Measurements from ENCODE around the gene RORB. TPM values are rescaled to one million over a fixed set of nuclear protein-coding genes. Genes with fewer than 3 reads are reported as not detected.

Gene RORB
- polyA plus RNA-seq, 1 donor from 2014 or later: not detected

DNA sequence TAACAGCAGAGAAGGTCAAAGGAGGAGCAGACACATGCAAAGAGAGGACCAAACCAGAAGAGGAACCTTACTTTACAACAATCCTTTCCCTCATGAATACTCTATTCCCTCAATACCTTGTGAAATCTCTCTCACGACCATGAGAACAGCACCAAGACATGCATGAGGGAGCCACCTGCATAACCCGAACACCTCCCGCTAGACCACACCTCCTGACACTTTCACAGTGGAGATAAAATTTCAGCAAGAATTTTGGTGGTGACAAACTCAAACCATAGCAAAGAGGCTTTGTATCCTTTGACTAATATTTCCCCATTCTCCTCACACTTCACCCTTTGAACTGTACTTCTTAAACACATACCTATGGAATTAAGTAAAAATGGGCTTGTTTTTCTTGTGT is 101.7 kb downstream of the RORB start:
- no peak overlapping the region for H3K4me3 Mint-ChIP-seq
- peaks cover 0 to 2% (median 0%) of the 10 kb centered on the region in 3 donors for H3K9me3 Mint-ChIP-seq
- no peaks in the 10 kb centered on the region for H3K36me3 Mint-ChIP-seq

GRCh38 chr9:74609671-74610405 is 112.7 kb downstream of the RORB start:
- H3K27ac Mint-ChIP-seq: peak overlapping the region in 2 of 3 donors; percentile 22 to 32

More for the DNA sequence above, 101.7 kb downstream of the RORB start:
- Mint-ChIP-seq H3K27me3 (peaks cover 3% of the 10 kb centered on the region), H3K4me1 (peaks cover 0 to 3% (median 0%) of the 10 kb centered on the region in 3 donors), H3K27ac (no peak overlapping the region)

GRCh38 chr9:74610523-74611061 is 113.5 kb downstream of the RORB start:
- Mint-ChIP-seq H3K4me3 (peak overlapping the region in 2 of 4 donors; percentile 19 to 32), H3K27me3 (peaks cover 7% of the 10 kb centered on the region), H3K9me3 (no peaks in the 10 kb centered on the region), H3K4me1 (peaks cover 20 to 29% (median 20%) of the 10 kb centered on the region in 3 donors), H3K36me3 (no peaks in the 10 kb centered on the region), H3K27ac (peak overlapping the region in 1 of 3 donors; percentile 32)

More at GRCh38 chr9:74609671-74610405, 112.7 kb downstream of the RORB start:
- H3K4me1 Mint-ChIP-seq: peaks cover 20 to 29% (median 20%) of the 10 kb centered on the region in 3 donors
- no peaks in the 10 kb centered on the region for H3K9me3 Mint-ChIP-seq
- peak overlapping the region in 3 of 4 donors; percentile 8 to 58 (median 32) for H3K4me3 Mint-ChIP-seq
- H3K27me3 Mint-ChIP-seq: peaks cover 8% of the 10 kb centered on the region
- H3K36me3 Mint-ChIP-seq: no peaks in the 10 kb centered on the region

DNA sequence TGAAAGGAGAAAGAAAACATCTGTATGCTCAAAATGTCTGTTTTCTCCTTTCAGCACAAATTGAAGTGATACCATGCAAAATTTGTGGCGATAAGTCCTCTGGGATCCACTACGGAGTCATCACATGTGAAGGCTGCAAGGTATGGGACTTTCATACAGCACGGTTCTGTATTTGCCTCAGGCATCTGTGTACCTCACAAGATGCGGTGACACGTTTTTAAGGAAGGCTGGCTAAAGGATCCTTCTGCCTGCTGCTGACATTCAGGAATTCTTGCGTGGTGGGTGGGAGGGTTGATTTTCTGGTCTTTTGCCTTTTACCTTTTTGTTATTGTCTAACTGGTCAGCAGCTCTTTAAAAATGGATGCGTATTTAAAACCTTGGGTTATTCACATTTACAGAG is 133.1 kb downstream of the RORB start:
- Mint-ChIP-seq H3K4me3 (no peak overlapping the region), H3K27me3 (peaks cover 9% of the 10 kb centered on the region), H3K27ac (no peak overlapping the region), H3K36me3 (no peaks in the 10 kb centered on the region), H3K9me3 (peaks cover 0 to 3% (median 0%) of the 10 kb centered on the region in 3 donors), H3K4me1 (peaks cover 0 to 3% (median 0%) of the 10 kb centered on the region in 3 donors)

DNA sequence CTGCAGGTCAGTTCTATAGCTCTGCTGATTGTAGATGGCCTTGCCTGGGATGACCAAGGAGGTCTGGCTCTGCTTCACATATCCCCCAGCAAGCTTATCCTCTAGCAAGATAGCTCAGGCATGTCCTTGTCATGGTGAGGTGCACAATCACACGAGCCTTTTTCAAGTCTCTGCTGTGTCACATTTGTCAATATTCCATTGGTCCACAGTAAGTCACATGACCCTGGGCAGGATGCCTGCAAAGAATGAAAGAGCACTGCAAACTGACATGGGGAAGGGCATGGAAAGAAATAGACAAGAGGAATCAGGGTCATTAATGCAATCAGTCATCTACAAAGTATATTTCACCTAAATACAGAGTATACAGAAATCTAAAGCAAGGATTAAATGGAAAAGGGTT is 142.0 kb downstream of the RORB start:
- no peaks in the 10 kb centered on the region for H3K9me3 Mint-ChIP-seq
- H3K36me3 Mint-ChIP-seq: peaks cover 2% of the 10 kb centered on the region
- no peak overlapping the region for H3K27ac Mint-ChIP-seq
- peaks cover 4% of the 10 kb centered on the region for H3K27me3 Mint-ChIP-seq
- peaks cover 0 to 3% (median 0%) of the 10 kb centered on the region in 3 donors for H3K4me1 Mint-ChIP-seq
- no peak overlapping the region for H3K4me3 Mint-ChIP-seq

DNA sequence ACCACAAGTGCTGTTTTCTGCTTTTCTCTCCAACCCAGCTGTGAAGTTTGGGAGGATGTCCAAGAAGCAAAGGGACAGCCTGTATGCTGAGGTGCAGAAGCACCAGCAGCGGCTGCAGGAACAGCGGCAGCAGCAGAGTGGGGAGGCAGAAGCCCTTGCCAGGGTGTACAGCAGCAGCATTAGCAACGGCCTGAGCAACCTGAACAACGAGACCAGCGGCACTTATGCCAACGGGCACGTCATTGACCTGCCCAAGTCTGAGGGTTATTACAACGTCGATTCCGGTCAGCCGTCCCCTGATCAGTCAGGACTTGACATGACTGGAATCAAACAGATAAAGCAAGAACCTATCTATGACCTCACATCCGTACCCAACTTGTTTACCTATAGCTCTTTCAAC is 145.2 kb downstream of the RORB start:
- Mint-ChIP-seq H3K36me3 (peaks cover 2% of the 10 kb centered on the region), H3K9me3 (no peaks in the 10 kb centered on the region), H3K27me3 (no peaks in the 10 kb centered on the region), H3K4me1 (peaks cover 0 to 3% (median 0%) of the 10 kb centered on the region in 3 donors), H3K4me3 (no peak overlapping the region), H3K27ac (no peak overlapping the region)

DNA sequence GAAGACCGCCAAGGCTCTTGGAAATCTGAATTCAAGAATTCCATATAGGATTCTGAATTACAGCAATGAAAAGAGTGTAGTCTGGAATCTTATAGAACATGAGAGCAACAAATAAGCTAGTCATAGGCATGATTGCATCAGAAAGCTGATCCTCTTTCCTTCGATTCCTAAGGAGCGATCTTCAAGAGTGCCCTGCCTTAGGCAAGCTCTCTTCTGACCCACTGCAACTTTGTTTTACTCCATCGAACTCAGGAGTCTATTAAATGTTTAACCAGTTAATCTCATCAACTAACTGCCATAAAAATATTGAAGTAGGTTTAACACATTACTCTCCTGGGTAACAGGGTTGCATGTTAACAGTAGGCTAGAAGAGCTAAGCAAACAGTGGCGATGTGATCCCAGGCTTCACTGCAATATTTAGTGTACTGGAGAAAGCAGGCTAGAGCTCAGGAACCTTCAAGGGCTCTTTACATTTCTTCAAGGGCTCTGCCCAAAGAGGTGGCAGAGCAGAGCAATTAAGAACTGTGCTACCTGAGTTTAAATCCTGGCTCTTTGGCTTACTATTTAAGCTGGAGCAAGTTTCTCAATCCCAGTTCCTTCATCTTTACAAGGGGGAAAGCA is 146.3 kb downstream of the RORB start:
- H3K27ac Mint-ChIP-seq: no peak overlapping the region
- no peaks in the 10 kb centered on the region for H3K9me3 Mint-ChIP-seq
- peaks cover 2% of the 10 kb centered on the region for H3K36me3 Mint-ChIP-seq
- peaks cover 2% of the 10 kb centered on the region for H3K27me3 Mint-ChIP-seq
- H3K4me1 Mint-ChIP-seq: peaks cover 0 to 3% (median 0%) of the 10 kb centered on the region in 3 donors
- no peak overlapping the region for H3K4me3 Mint-ChIP-seq

- Mint-ChIP-seq H3K27ac (no peak overlapping the region), H3K9me3 (no peaks in the 10 kb centered on the region), H3K4me3 (no peak overlapping the region), H3K27me3 (peaks cover 2% of the 10 kb centered on the region), H3K36me3 (peaks cover 2% of the 10 kb centered on the region), H3K4me1 (peaks cover 0 to 2% (median 0%) of the 10 kb centered on the region in 3 donors)
Measured at GRCh38 chr9:74644023-74644422, 146.9 kb downstream of the RORB start.

- Mint-ChIP-seq H3K4me3 (no peak overlapping the region), H3K27me3 (peaks cover 2% of the 10 kb centered on the region), H3K9me3 (no peaks in the 10 kb centered on the region), H3K36me3 (no peaks in the 10 kb centered on the region), H3K27ac (no peak overlapping the region), H3K4me1 (no peaks in the 10 kb centered on the region)
Measured at GRCh38 chr9:74645007-74645639, 148.0 kb downstream of the RORB start.

GRCh38 chr9:74653410-74654080 is 156.4 kb downstream of the RORB start:
- H3K27me3 Mint-ChIP-seq: peaks cover 7% of the 10 kb centered on the region
- no peaks in the 10 kb centered on the region for H3K36me3 Mint-ChIP-seq
- no peak overlapping the region for H3K27ac Mint-ChIP-seq
- peaks cover 0 to 3% (median 0%) of the 10 kb centered on the region in 3 donors for H3K9me3 Mint-ChIP-seq
- no peak overlapping the region for H3K4me3 Mint-ChIP-seq
- no peaks in the 10 kb centered on the region for H3K4me1 Mint-ChIP-seq

GRCh38 chr9:74662674-74663073 is 165.5 kb downstream of the RORB start:
- H3K4me1 Mint-ChIP-seq: no peaks in the 10 kb centered on the region
- peaks cover 2% of the 10 kb centered on the region for H3K27me3 Mint-ChIP-seq
- no peaks in the 10 kb centered on the region for H3K9me3 Mint-ChIP-seq
- no peaks in the 10 kb centered on the region for H3K36me3 Mint-ChIP-seq
- no peak overlapping the region for H3K4me3 Mint-ChIP-seq
- peak overlapping the region in 1 of 3 donors; percentile 14 for H3K27ac Mint-ChIP-seq

- no peak overlapping the region for H3K4me3 Mint-ChIP-seq
- peaks cover 1% of the 10 kb centered on the region for H3K36me3 Mint-ChIP-seq
- no peaks in the 10 kb centered on the region for H3K9me3 Mint-ChIP-seq
Measured at GRCh38 chr9:74663439-74663838, 166.3 kb downstream of the RORB start.

GRCh38 chr9:74666625-74667316 is 169.6 kb downstream of the RORB start:
- H3K27ac Mint-ChIP-seq: no peak overlapping the region
- no peaks in the 10 kb centered on the region for H3K4me1 Mint-ChIP-seq
- H3K27me3 Mint-ChIP-seq: peaks cover 2% of the 10 kb centered on the region
- H3K4me3 Mint-ChIP-seq: no peak overlapping the region
- H3K9me3 Mint-ChIP-seq: no peaks in the 10 kb centered on the region
- H3K36me3 Mint-ChIP-seq: peaks cover 2% of the 10 kb centered on the region

More at GRCh38 chr9:74663439-74663838, 166.3 kb downstream of the RORB start:
- H3K27me3 Mint-ChIP-seq: no peaks in the 10 kb centered on the region
- H3K27ac Mint-ChIP-seq: no peak overlapping the region
- no peaks in the 10 kb centered on the region for H3K4me1 Mint-ChIP-seq

- Mint-ChIP-seq H3K27me3 (peaks cover 4% of the 10 kb centered on the region), H3K27ac (no peak overlapping the region), H3K4me1 (no peaks in the 10 kb centered on the region), H3K4me3 (no peak overlapping the region), H3K36me3 (peaks cover 2% of the 10 kb centered on the region), H3K9me3 (no peaks in the 10 kb centered on the region)
Measured at GRCh38 chr9:74672237-74672636, 175.1 kb downstream of the RORB start.
